Gastrocnemius medialis (tissue), 4 donors: Measurements from ENCODE around the gene TSPAN17. TPM values are rescaled to one million over a fixed set of nuclear protein-coding genes. Genes with fewer than 3 reads are reported as not detected.

ENCODE experiments used
- ATAC-seq, 2 donors: fragments of 150-250 bp; one replicate each; pipeline ENCODE4 v1.9.1; 2016
- DNase-seq, 2 donors: peaks; one replicate each; pipeline ENCODE4 v3.0.0-alpha.2; 2019
- H3K27ac ChIP-seq, 4 donors: fragments of 200-600 bp; sonication (generic); 1 replicate in 1 of 4; 2 replicates in 3 of 4; pipeline ENCODE4 v1.5.1; 2016 to 2018; ENCODE audit warnings: mild to moderate bottlenecking in 2 of 4, moderate library complexity in 1 of 4
- H3K27me3 ChIP-seq, 3 donors: fragments of 200-600 bp; sonication (generic) in 2 of 3; 1 replicate in 1 of 3; 2 replicates in 2 of 3; pipeline versions ENCODE4 v1.5.1 to v1.6.0; 2016 to 2019; ENCODE audit warnings: mild to moderate bottlenecking in 1 of 3, moderate library complexity in 1 of 3
- H3K36me3 ChIP-seq, 2 donors: fragments of 200-600 bp; sonication (generic) in 1 of 2; one replicate each; pipeline ENCODE4 v1.5.1; 2017 to 2018
- H3K4me1 ChIP-seq, 2 donors: fragments of 200-600 bp; sonication (generic) in 1 of 2; one replicate each; pipeline ENCODE4 v1.5.1; 2016 to 2017; ENCODE audit warnings: mild to moderate bottlenecking in 2 of 2
- H3K4me3 ChIP-seq, 4 donors: fragments of 200-600 bp; sonication (generic) in 3 of 4; 1 replicate in 1 of 4; 2 replicates in 3 of 4; pipeline ENCODE4 v1.5.1; 2016 to 2019; ENCODE audit warnings: mild to moderate bottlenecking in 2 of 4
- H3K9me3 ChIP-seq, 3 donors: fragments of 200-600 bp; sonication (generic) in 2 of 3; 1 replicate in 1 of 3; 2 replicates in 2 of 3; pipeline ENCODE4 v1.5.1; 2016 to 2019
- CTCF ChIP-seq, 5 experiments: fragments of 450-650 bp in 3 of 5; fragments of 200-600 bp in 2 of 5; sonication (generic) in 2 of 5; IDR thresholded peaks in 4 of 5; conservative IDR thresholded peaks in 1 of 5; 1 replicate in 4 of 5; 2 replicates in 1 of 5; pipeline ENCODE4 v1.5.1; 2016 to 2019; ENCODE audit warnings: antibody characterized with exemption in 5 of 5, mild to moderate bottlenecking in 3 of 5, moderate library complexity in 3 of 5
- POLR2A ChIP-seq, 2 donors: fragments of 450-650 bp; IDR thresholded peaks; one replicate each; pipeline ENCODE4 v1.6.1; 2017; ENCODE audit warnings: antibody characterized with exemption in 2 of 2, mild to moderate bottlenecking in 2 of 2, moderate library complexity in 2 of 2
- in situ Hi-C, 4 donors: fragments of 200-750 bp; cut with MboI; loops; one replicate each; pipeline versions ENCODE4 v1.15.0 to v1.8.0; 2017; ENCODE audit warnings: low sequenced_read_pairs in 4 of 4
- intact Hi-C: fragments of 100-400 bp; cut with DNase I; formaldehyde crosslinking; loops from one replicate; pipeline ENCODE4 v1.15.1; 2023; ENCODE audit warnings: low total_unique reads
- total RNA-seq, 4 donors: library from RNA; depleted of rRNA; stranded (reverse); fragments of >200 nt; gene quantifications; one replicate each; pipeline versions ENCODE4 v1.1.0 to v1.2.3, GENCODE V29; 2016

TSPAN17 gene
- total RNA-seq, 4 donors from 2014 or later = 13.3 to 35.7 (median 27.2) TPM

- Histone ChIP-seq H3K9me3 (no peaks in the 10 kb centered on the region), H3K4me1 (peaks cover 4 to 29% of the 10 kb centered on the region in 2 donors), H3K4me3 (no peak overlapping the region), H3K36me3 (no peaks in the 10 kb centered on the region), H3K27ac (peak overlapping the region in 1 of 4 donors; percentile 31), H3K27me3 (peaks cover 0 to 9% (median under 1%) of the 10 kb centered on the region in 3 donors)
- ATAC-seq = no peak
- peak in 1 of 2 donors; percentile 29 for DNase-seq
- intact Hi-C loops (no loop called here), in situ Hi-C loops (no loop called here)
- no peak for TF ChIP-seq POLR2A (IDR thresholded peaks at IDR 0.05)
- TF ChIP-seq CTCF (IDR thresholded peaks at IDR 0.05 in 4 of 5, conservative IDR thresholded peaks at IDR 0.05 in 1 of 5) = no peak
Observed at GRCh38 chr5:176677209-176677939, 30.1 kb downstream of the TSPAN17 start.

- peaks cover 0 to 9% (median 4%) of the 10 kb centered on the region in 3 donors for H3K27me3 ChIP-seq
- in situ Hi-C loops (no loop called here), intact Hi-C loops (no loop called here)
- no peaks in the 10 kb centered on the region for H3K9me3 ChIP-seq
- peaks cover 4 to 26% of the 10 kb centered on the region in 2 donors for H3K4me1 ChIP-seq
- no peak for ATAC-seq
- H3K27ac ChIP-seq = no peak overlapping the region
- no peak for DNase-seq
- no peak overlapping the region for H3K4me3 ChIP-seq
- TF ChIP-seq POLR2A (IDR thresholded peaks at IDR 0.05) (no peak), CTCF (IDR thresholded peaks at IDR 0.05 in 4 of 5, conservative IDR thresholded peaks at IDR 0.05 in 1 of 5) (no peak)
- no peaks in the 10 kb centered on the region for H3K36me3 ChIP-seq
Observed at GRCh38 chr5:176678584-176678983, 31.3 kb downstream of the TSPAN17 start.

- DNase-seq = no peak
- no peak for ATAC-seq
- Histone ChIP-seq H3K27me3 (peaks cover 0 to 9% (median 9%) of the 10 kb centered on the region in 3 donors), H3K9me3 (no peaks in the 10 kb centered on the region), H3K36me3 (no peaks in the 10 kb centered on the region), H3K4me3 (no peak overlapping the region), H3K4me1 (peaks cover 4 to 23% of the 10 kb centered on the region in 2 donors), H3K27ac (no peak overlapping the region)
- intact Hi-C loops (no loop called here), in situ Hi-C loops (no loop called here)
- no peak for TF ChIP-seq POLR2A (IDR thresholded peaks at IDR 0.05)
- TF ChIP-seq CTCF (IDR thresholded peaks at IDR 0.05 in 4 of 5, conservative IDR thresholded peaks at IDR 0.05 in 1 of 5) = no peak
Observed at GRCh38 chr5:176679365-176680225, 32.3 kb downstream of the TSPAN17 start.

- H3K4me3 ChIP-seq = no peak overlapping the region
- in situ Hi-C loops = no loop called here
Observed at GRCh38 chr5:176680226-176680563, 32.9 kb downstream of the TSPAN17 start.

More at GRCh38 chr5:176680226-176680563, 32.9 kb downstream of the TSPAN17 start:
- H3K4me1 ChIP-seq = peaks cover 4 to 23% of the 10 kb centered on the region in 2 donors
- DNase-seq = no peak
- TF ChIP-seq POLR2A (IDR thresholded peaks at IDR 0.05) (no peak), CTCF (IDR thresholded peaks at IDR 0.05 in 4 of 5, conservative IDR thresholded peaks at IDR 0.05 in 1 of 5) (no peak)
- no peaks in the 10 kb centered on the region for H3K36me3 ChIP-seq
- peaks cover 0 to 9% (median 9%) of the 10 kb centered on the region in 3 donors for H3K27me3 ChIP-seq
- intact Hi-C loops = no loop called here
- H3K27ac ChIP-seq = no peak overlapping the region
- no peaks in the 10 kb centered on the region for H3K9me3 ChIP-seq
- no peak for ATAC-seq
